GM04504 (cell line): ENCODE results near the gene OTOGL.
"Not testable (repeated sequence)": the region's sequence is repeated elsewhere in the genome, so short reads cannot be mapped to it uniquely, and the experiment has no call there.

Experiments
- DNase-seq: peaks from one replicate; pipeline ENCODE4 v3.0.0-alpha.2; 2012; ENCODE audit warnings: low read depth

The OTOGL gene

GRCh38 chr12:80135624-80136023 lies 36.3 kb downstream of the OTOGL start:
- no peak for DNase-seq

- no peak for DNase-seq
Measured at GRCh38 chr12:80140005-80140404, 40.7 kb downstream of the OTOGL start.

GRCh38 chr12:80142640-80143039 lies 43.3 kb downstream of the OTOGL start:
- no peak for DNase-seq

GRCh38 chr12:80143537-80143936 lies 44.2 kb downstream of the OTOGL start:
- no peak for DNase-seq

GRCh38 chr12:80149547-80150313 lies 50.4 kb downstream of the OTOGL start:
- DNase-seq = not testable (repeated sequence)

- DNase-seq = no peak
Measured at GRCh38 chr12:80151131-80151530, 51.8 kb downstream of the OTOGL start.

- no peak for DNase-seq
Measured at GRCh38 chr12:80154261-80154660, 54.9 kb downstream of the OTOGL start.

- DNase-seq = no peak
Measured at GRCh38 chr12:80156306-80156705, 57.0 kb downstream of the OTOGL start.

GRCh38 chr12:80157645-80158044 lies 58.3 kb downstream of the OTOGL start:
- DNase-seq = no peak

- no peak for DNase-seq
Measured at GRCh38 chr12:80161612-80162011, 62.3 kb downstream of the OTOGL start.

- no peak for DNase-seq
Measured at GRCh38 chr12:80162177-80162576, 62.8 kb downstream of the OTOGL start.

- DNase-seq = no peak
Measured at GRCh38 chr12:80165746-80166145, 66.4 kb downstream of the OTOGL start.

- DNase-seq = no peak
Measured at GRCh38 chr12:80166751-80167150, 67.4 kb downstream of the OTOGL start.

- DNase-seq = no peak
Measured at GRCh38 chr12:80168936-80169335, 69.6 kb downstream of the OTOGL start.

GRCh38 chr12:80170915-80171314 lies 71.6 kb downstream of the OTOGL start:
- DNase-seq = no peak

GRCh38 chr12:80173083-80173864 lies 73.9 kb downstream of the OTOGL start:
- no peak for DNase-seq

GRCh38 chr12:80175307-80175930 lies 76.1 kb downstream of the OTOGL start:
- no peak for DNase-seq

- DNase-seq = no peak
Measured at GRCh38 chr12:80176706-80177105, 77.4 kb downstream of the OTOGL start.

- no peak for DNase-seq
Measured at GRCh38 chr12:80178846-80179245, 79.5 kb downstream of the OTOGL start.

- no peak for DNase-seq
Measured at GRCh38 chr12:80183939-80184338, 84.6 kb downstream of the OTOGL start.

- no peak for DNase-seq
Measured at GRCh38 chr12:80184926-80185325, 85.6 kb downstream of the OTOGL start.

- peak; percentile 84 for DNase-seq
Measured at GRCh38 chr12:80186727-80187217, 87.4 kb downstream of the OTOGL start.

GRCh38 chr12:80187660-80188090 lies 88.3 kb downstream of the OTOGL start:
- DNase-seq = peak; percentile 24
